Glutamatergic neuron (in vitro differentiated cells): ENCODE data around the gene NR3C2. TPM values are rescaled to one million over a fixed set of nuclear protein-coding genes. Genes with fewer than 3 reads are reported as not detected.

ENCODE experiments used
- DNase-seq: peaks from one replicate; pipeline ENCODE4 v3.0.0; 2022
- H3K27ac Mint-ChIP-seq: one replicate; pipeline ENCODE4 v1.8.0; 2020; ENCODE audit warnings: mild to moderate bottlenecking, mixed read lengths, inconsistent platforms; ENCODE audit not compliant: unreplicated experiment
- H3K27me3 Mint-ChIP-seq: one replicate; pipeline ENCODE4 v1.8.0; 2020; ENCODE audit warnings: mild to moderate bottlenecking, moderate library complexity, mixed read lengths, inconsistent platforms; ENCODE audit not compliant: unreplicated experiment
- H3K36me3 Mint-ChIP-seq: one replicate; pipeline ENCODE4 v1.8.0; 2020; ENCODE audit warnings: mild to moderate bottlenecking, mixed read lengths, inconsistent platforms; ENCODE audit not compliant: unreplicated experiment
- H3K4me1 Mint-ChIP-seq: one replicate; pipeline ENCODE4 v1.8.0; 2020; ENCODE audit warnings: mild to moderate bottlenecking, low read depth, mixed read lengths, inconsistent platforms; ENCODE audit not compliant: unreplicated experiment
- H3K4me3 Mint-ChIP-seq: one replicate; pipeline ENCODE4 v1.8.0; 2020; ENCODE audit warnings: mild to moderate bottlenecking, mixed read lengths, inconsistent platforms; ENCODE audit not compliant: unreplicated experiment
- H3K9me3 Mint-ChIP-seq: one replicate; pipeline ENCODE4 v1.8.0; 2020; ENCODE audit warnings: mild to moderate bottlenecking, moderate library complexity, mixed read lengths, inconsistent platforms; ENCODE audit not compliant: unreplicated experiment
- total RNA-seq: library from RNA; stranded (reverse); fragmentation: NEBNext Ultra II Directional; extraction: Animal tissue kit (Norgen Biotek cat#: 25700); gene quantifications from one replicate; pipeline ENCODE4 v1.2.1, GENCODE V29; 2021; ENCODE audit not compliant: unreplicated experiment
- TF ChIP-seq, protein P1 (sequence below): fragments of 200-600 bp; sonication (generic); IDR thresholded peaks from one replicate; pipeline ENCODE4 v1.5.0; 2021; ENCODE audit not compliant: partially characterized antibody, unreplicated experiment

Gene NR3C2
- total RNA-seq, 1 donor from 2014 or later = 0.29 TPM

DNA sequence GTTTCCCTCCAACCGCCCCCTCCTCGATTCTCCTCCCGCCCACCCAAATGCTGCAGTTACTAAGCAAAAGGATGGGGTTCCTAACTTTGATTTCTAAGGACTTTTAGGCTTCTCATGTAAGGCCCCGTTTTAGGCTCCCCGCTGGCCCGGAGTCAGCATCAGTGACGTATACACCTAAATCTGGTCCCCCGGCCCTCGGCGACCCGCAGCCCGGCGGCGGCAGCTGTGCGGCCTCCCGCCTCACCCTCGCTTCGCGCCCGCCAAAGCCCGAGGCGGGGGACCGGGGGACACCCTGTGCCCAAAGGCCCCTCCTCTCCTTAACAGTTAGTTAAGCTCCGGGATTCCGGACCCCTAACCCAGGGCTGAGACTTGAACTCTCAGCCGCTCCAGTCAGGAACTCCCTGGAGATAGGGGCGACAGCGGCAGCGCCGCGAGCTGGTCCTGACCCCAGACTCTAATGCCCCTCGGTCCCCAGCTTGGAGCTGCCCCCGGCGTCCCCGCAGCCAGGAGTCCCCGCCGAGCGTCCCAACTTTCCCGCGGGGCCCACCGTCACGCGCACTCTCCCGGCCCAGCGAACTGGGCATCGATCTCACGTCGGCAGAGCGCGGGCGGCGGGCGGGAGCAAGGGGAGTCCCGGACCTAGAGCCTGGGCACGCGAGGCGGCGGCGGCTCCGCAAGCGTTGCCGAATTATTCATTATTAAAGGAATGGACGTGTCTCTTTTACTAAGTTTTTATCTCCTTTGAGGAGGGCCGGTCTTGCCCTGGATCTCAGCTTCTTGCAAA, 1.5 kb upstream of the NR3C2 start:
- Mint-ChIP-seq H3K27me3 (peaks cover 12% of the 10 kb centered on the region), H3K36me3 (no peaks in the 10 kb centered on the region), H3K4me1 (peaks cover 3% of the 10 kb centered on the region), H3K9me3 (peaks cover 5% of the 10 kb centered on the region), H3K4me3 (peak overlapping the region; percentile 98), H3K27ac (no peak overlapping the region)
- TF ChIP-seq, protein P1, sequence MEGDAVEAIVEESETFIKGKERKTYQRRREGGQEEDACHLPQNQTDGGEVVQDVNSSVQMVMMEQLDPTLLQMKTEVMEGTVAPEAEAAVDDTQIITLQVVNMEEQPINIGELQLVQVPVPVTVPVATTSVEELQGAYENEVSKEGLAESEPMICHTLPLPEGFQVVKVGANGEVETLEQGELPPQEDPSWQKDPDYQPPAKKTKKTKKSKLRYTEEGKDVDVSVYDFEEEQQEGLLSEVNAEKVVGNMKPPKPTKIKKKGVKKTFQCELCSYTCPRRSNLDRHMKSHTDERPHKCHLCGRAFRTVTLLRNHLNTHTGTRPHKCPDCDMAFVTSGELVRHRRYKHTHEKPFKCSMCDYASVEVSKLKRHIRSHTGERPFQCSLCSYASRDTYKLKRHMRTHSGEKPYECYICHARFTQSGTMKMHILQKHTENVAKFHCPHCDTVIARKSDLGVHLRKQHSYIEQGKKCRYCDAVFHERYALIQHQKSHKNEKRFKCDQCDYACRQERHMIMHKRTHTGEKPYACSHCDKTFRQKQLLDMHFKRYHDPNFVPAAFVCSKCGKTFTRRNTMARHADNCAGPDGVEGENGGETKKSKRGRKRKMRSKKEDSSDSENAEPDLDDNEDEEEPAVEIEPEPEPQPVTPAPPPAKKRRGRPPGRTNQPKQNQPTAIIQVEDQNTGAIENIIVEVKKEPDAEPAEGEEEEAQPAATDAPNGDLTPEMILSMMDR = no peak
- peak; percentile 36 for DNase-seq

- Mint-ChIP-seq H3K4me3 (peak overlapping the region; percentile 98), H3K27ac (no peak overlapping the region), H3K36me3 (no peaks in the 10 kb centered on the region), H3K27me3 (peaks cover 12% of the 10 kb centered on the region), H3K4me1 (peaks cover 3% of the 10 kb centered on the region), H3K9me3 (peaks cover 5% of the 10 kb centered on the region)
- TF ChIP-seq, protein P1 = no peak
- no peak for DNase-seq
Observed at GRCh38 chr4:148442832-148443511, 758 bp upstream of the NR3C2 start.

- TF ChIP-seq, protein P1 = no peak
- no peak for DNase-seq
- peaks cover 6% of the 10 kb centered on the region for H3K9me3 Mint-ChIP-seq
Observed at GRCh38 chr4:148441624-148441985, 609 bp downstream of the NR3C2 start.

DNA sequence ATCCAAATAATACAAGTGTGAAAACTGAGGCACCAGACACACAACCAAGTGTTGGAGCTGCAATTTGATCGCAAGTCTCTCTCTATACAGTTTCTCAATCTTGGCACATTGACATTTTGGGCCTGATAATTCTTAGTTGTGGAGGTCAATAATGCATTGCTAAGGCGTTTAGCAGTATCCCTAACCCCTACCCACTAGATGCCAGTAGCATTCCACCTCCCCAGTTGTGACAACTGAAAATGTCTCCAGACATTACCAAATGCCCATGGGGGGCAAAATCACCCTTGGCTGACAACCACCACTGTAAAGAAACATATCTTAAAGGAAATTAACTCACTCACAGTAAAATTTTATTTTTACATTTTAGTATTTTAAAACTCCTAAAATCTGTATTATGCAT, 4.2 kb downstream of the NR3C2 start:
- H3K4me3 Mint-ChIP-seq = no peak overlapping the region
- TF ChIP-seq, protein P1 = no peak
- no peaks in the 10 kb centered on the region for H3K4me1 Mint-ChIP-seq
- no peak for DNase-seq
- peaks cover 3% of the 10 kb centered on the region for H3K9me3 Mint-ChIP-seq
- no peaks in the 10 kb centered on the region for H3K36me3 Mint-ChIP-seq
- H3K27ac Mint-ChIP-seq = no peak overlapping the region
- peaks cover 3% of the 10 kb centered on the region for H3K27me3 Mint-ChIP-seq

More at GRCh38 chr4:148441624-148441985, 609 bp downstream of the NR3C2 start:
- no peaks in the 10 kb centered on the region for H3K36me3 Mint-ChIP-seq
- H3K4me3 Mint-ChIP-seq = peak overlapping the region; percentile 98
- no peak overlapping the region for H3K27ac Mint-ChIP-seq
- peaks cover 3% of the 10 kb centered on the region for H3K4me1 Mint-ChIP-seq
- peaks cover 12% of the 10 kb centered on the region for H3K27me3 Mint-ChIP-seq

DNA sequence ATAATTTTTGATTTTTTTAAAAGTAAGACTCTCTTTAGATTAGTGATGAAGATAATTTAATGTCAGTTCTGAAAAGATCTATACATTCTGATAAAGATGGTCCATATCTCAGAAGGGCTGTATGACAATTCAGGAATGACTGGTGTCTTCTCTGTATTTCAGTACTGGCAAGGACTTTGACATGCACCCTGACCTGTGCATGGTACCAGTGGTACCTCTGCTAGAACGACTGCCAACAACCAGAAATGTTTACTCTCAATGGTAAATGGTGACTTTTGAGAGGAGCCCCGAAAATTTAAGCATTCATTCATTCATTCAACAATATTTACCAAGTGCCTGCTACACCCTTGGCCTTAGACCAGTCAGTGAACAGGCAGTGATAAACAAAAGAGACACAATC, 4.8 kb downstream of the NR3C2 start:
- Mint-ChIP-seq H3K4me3 (no peak overlapping the region), H3K36me3 (no peaks in the 10 kb centered on the region), H3K27me3 (peaks cover 1% of the 10 kb centered on the region), H3K9me3 (peaks cover 1% of the 10 kb centered on the region), H3K4me1 (no peaks in the 10 kb centered on the region), H3K27ac (no peak overlapping the region)
- DNase-seq = no peak
- TF ChIP-seq, protein P1 = no peak
